HepG2 (cell line): Measurements from ENCODE around the gene TMEM44. TPM values are rescaled to one million over a fixed set of nuclear protein-coding genes. Genes with fewer than 3 reads are reported as not detected.

Experiments used
- ATAC-seq: fragments of 200-7000 bp; cut with Tn5 transposase; 3 replicates; pipeline ENCODE4 v1.9.1; 2020; ENCODE audit warnings: mild to moderate bottlenecking, moderate library complexity
- BruUV-seq: library from RNA; stranded (reverse); fragments of 400-500 nt; replicated peaks from 2 replicates; lab custom pipeline; 2021; lab: Mats Ljungman, UMichigan
- CTCF ChIA-PET: fragments of 300-600 bp; formaldehyde crosslinking; extraction: SDS; loops from one replicate; lab custom pipeline; 2021; ENCODE audit warnings: low total read pairs, inconsistent platforms, low intra/inter-chr PET ratio; lab: Yijun Ruan, JAX
- POLR2A ChIA-PET: fragments of 350-600 bp; sonication (Branson Sonifier 250); formaldehyde crosslinking; loops from one replicate; lab custom pipeline; 2020; ENCODE audit warnings: antibody characterized with exemption, inconsistent platforms; lab: Yijun Ruan, JAX
- DNase-seq: peaks from one replicate; pipeline ENCODE4 v3.0.0-alpha.2; 2015; ENCODE audit warnings: low spot score
- FAIRE-seq: peaks from 3 replicates; lab custom pipeline; 2011; peaks lifted over from hg19 to GRCh38; lab: Jason Lieb, UNC
- H2AFZ ChIP-seq: one replicate; pipeline ENCODE4 v1.6.1; 2011; ENCODE audit warnings: low read length, inconsistent platforms
- H3K27ac ChIP-seq: fragments of 300-600 bp; 3 replicates; pipeline ENCODE4 v1.8.0; 2011; ENCODE audit warnings: mixed run types, mild to moderate bottlenecking, mixed read lengths, low read length, inconsistent platforms; ENCODE audit not compliant: insufficient read depth; ENCODE audit errors: extremely low read length
- H3K27me3 ChIP-seq, 2 experiments: fragments of 200-600 bp in 1 of 2; 2 replicates in 1 of 2; 3 replicates in 1 of 2; pipeline versions ENCODE4 v1.6.0 to v1.8.0; 2011; ENCODE audit warnings: low read length in 2 of 2, mild to moderate bottlenecking in 2 of 2, moderate library complexity in 2 of 2, inconsistent platforms in 1 of 2; ENCODE audit not compliant: insufficient read depth in 2 of 2, control insufficient read depth in 1 of 2
- H3K36me3 ChIP-seq, 2 experiments: fragments of 200-600 bp in 1 of 2; replicated peaks in 1 of 2; 2 replicates in 1 of 2; 3 replicates in 1 of 2; pipeline versions ENCODE4 v1.5.1 to v1.8.0; 2011; ENCODE audit warnings: low read length in 2 of 2, inconsistent platforms in 1 of 2; ENCODE audit not compliant: insufficient read depth in 2 of 2, control insufficient read depth in 1 of 2
- H3K4me1 ChIP-seq: 2 replicates; pipeline ENCODE4 v1.5.1; 2012; ENCODE audit warnings: low read length, inconsistent platforms; ENCODE audit not compliant: insufficient read depth
- H3K4me2 ChIP-seq: 2 replicates; pipeline ENCODE4 v1.6.0; 2011; ENCODE audit warnings: low read depth, low read length, inconsistent platforms
- H3K4me3 ChIP-seq, 3 experiments: fragments of 200-600 bp in 1 of 3; sonication (generic), shearing (Covaris generic) in 1 of 3; replicated peaks in 1 of 3; 2 replicates each; pipeline ENCODE4 v1.5.1; 2011 to 2016; ENCODE audit warnings: low read length in 3 of 3, inconsistent platforms in 2 of 3, low read depth in 2 of 3, mild to moderate bottlenecking in 2 of 3, control low read depth in 1 of 3, mixed read lengths in 1 of 3; ENCODE audit not compliant: insufficient read depth in 1 of 3
- H3K79me2 ChIP-seq: one replicate; pipeline ENCODE4 v1.6.1; 2011; ENCODE audit warnings: low read length, inconsistent platforms; ENCODE audit not compliant: insufficient read depth
- H3K9ac ChIP-seq: 2 replicates; pipeline ENCODE4 v1.6.0; 2011; ENCODE audit warnings: mild to moderate bottlenecking, low read depth, low read length, inconsistent platforms; ENCODE audit not compliant: insufficient read depth
- H3K9me3 ChIP-seq: 2 replicates; pipeline ENCODE4 v1.5.1; 2012; ENCODE audit warnings: mild to moderate bottlenecking, low read length
- H4K20me1 ChIP-seq: 2 replicates; pipeline ENCODE4 v1.6.0; 2011; ENCODE audit warnings: inconsistent platforms, mild to moderate bottlenecking, low read length, moderate library complexity; ENCODE audit not compliant: insufficient read depth
- ARID2 ChIP-seq: sonication (generic); formaldehyde crosslinking; IDR thresholded peaks from 2 replicates; pipeline ENCODE4 v1.8.1; 2022; ENCODE audit warnings: mild to moderate bottlenecking, missing genetic modification reagents, borderline replicate concordance
- NFYC ChIP-seq: IDR thresholded peaks from 2 replicates; pipeline ENCODE4 v1.6.1; 2016; ENCODE audit warnings: missing genetic modification reagents, missing compliant biosample characterization
- RFX5 ChIP-seq: IDR thresholded peaks from 2 replicates; pipeline ENCODE4 v1.6.1; 2011; ENCODE audit warnings: low read depth, low read length, improper control_type of control experiment
- SKI ChIP-seq: fragments of 450-650 bp; IDR thresholded peaks from one replicate; pipeline ENCODE4 v1.6.1; 2018; ENCODE audit warnings: mild to moderate bottlenecking; ENCODE audit not compliant: partially characterized antibody
- TCF7 ChIP-seq: sonication (generic); IDR thresholded peaks from 2 replicates; pipeline ENCODE4 v1.6.1; 2016; ENCODE audit warnings: antibody characterized with exemption, low read depth
- YEATS2 ChIP-seq: sonication (generic); formaldehyde crosslinking; IDR thresholded peaks from 2 replicates; pipeline ENCODE4 v1.4.0; 2020; ENCODE audit warnings: missing genetic modification reagents, borderline replicate concordance
- ZFAT ChIP-seq: sonication (generic); formaldehyde crosslinking; conservative IDR thresholded peaks from 2 replicates; pipeline ENCODE4 v1.8.1; 2023; ENCODE audit warnings: missing genetic modification reagents, inconsistent platforms
- ZIK1 ChIP-seq: sonication (generic); formaldehyde crosslinking; IDR thresholded peaks from 2 replicates; pipeline ENCODE4 v1.5.0; 2020; ENCODE audit warnings: mild to moderate bottlenecking, low read depth, missing genetic modification reagents, borderline replicate concordance
- ZNF230 ChIP-seq: sonication (generic); formaldehyde crosslinking; IDR thresholded peaks from 2 replicates; pipeline ENCODE4 v1.4.0; 2020; ENCODE audit warnings: mild to moderate bottlenecking, missing genetic modification reagents
- ZNF430 ChIP-seq: sonication (generic); formaldehyde crosslinking; IDR thresholded peaks from 2 replicates; pipeline ENCODE4 v1.9.0; 2021; ENCODE audit warnings: mild to moderate bottlenecking, missing genetic modification reagents
- ZNF564 ChIP-seq: sonication (generic); formaldehyde crosslinking; IDR thresholded peaks from 2 replicates; pipeline ENCODE4 v1.8.1; 2023; ENCODE audit warnings: mild to moderate bottlenecking, missing genetic modification reagents
- ZNF570 ChIP-seq: sonication (generic); formaldehyde crosslinking; IDR thresholded peaks from 2 replicates; pipeline ENCODE4 v1.4.0; 2020; ENCODE audit warnings: mild to moderate bottlenecking, missing genetic modification reagents, borderline replicate concordance
- ZNF605 ChIP-seq: sonication (generic); formaldehyde crosslinking; IDR thresholded peaks from 2 replicates; pipeline ENCODE4 v1.8.0; 2022; ENCODE audit warnings: mild to moderate bottlenecking, missing genetic modification reagents
- ZNF749 ChIP-seq: sonication (generic); formaldehyde crosslinking; IDR thresholded peaks from 2 replicates; pipeline ENCODE4 v1.8.0; 2022; ENCODE audit warnings: mild to moderate bottlenecking, missing genetic modification reagents, moderate library complexity, borderline replicate concordance
- ZNF879 ChIP-seq: sonication (generic); formaldehyde crosslinking; IDR thresholded peaks from 2 replicates; pipeline ENCODE4 v1.8.1; 2023; ENCODE audit warnings: missing genetic modification reagents
- WGBS: methylation state at CpG from one replicate; pipeline ENCODE4 v1.1.6; 2017; ENCODE audit warnings: low lambda C conversion rate; 5-methylcytosine and 5-hydroxymethylcytosine counted together
- in situ Hi-C: cut with HindIII; loops from 2 replicates; pipeline ENCODE4 v1.10.0; 2017; ENCODE audit warnings: low pct_unique_long_range_greater_than_20kb; ENCODE audit not compliant: extremely low pct_ligation_motif_present
- intact Hi-C: fragments of 100-400 bp; cut with micrococcal nuclease; formaldehyde crosslinking; loops from one replicate; pipeline ENCODE4 v1.10.0; 2022; ENCODE audit not compliant: unreplicated experiment
- polyA plus RNA-seq, 8 experiments: library from polyadenylated mRNA; depleted of rRNA in 3 of 8; stranded (reverse) in 7 of 8; unstranded in 1 of 8; fragments of >200 nt; fragmentation: Illumina TruSeq in 4 of 8; extraction: Trizol in 4 of 8; gene quantifications; 2 replicates each; pipeline versions ENCODE4 v1.2.1 to v1.2.3, GENCODE V29; 2011 to 2016; ENCODE audit warnings: low read depth in 4 of 8, missing spikeins in 1 of 8, mixed read lengths in 1 of 8; ENCODE audit not compliant: insufficient read depth in 1 of 8
- total RNA-seq, 5 experiments: library from RNA; depleted of rRNA; stranded (reverse); fragments of >200 nt; fragmentation: Illumina TruSeq; extraction: Trizol; gene quantifications; 2 replicates each; pipeline ENCODE4 v1.2.3, GENCODE V29; 2016; ENCODE audit warnings: low read depth in 1 of 5
- TF ChIP-seq, protein P1 (sequence below), 2 experiments: sonication (generic) in 1 of 2; formaldehyde crosslinking in 1 of 2; IDR thresholded peaks; 2 replicates each; pipeline versions ENCODE4 v1.4.0 to v1.6.1; 2018 to 2020; ENCODE audit warnings: missing genetic modification reagents in 2 of 2, borderline replicate concordance in 1 of 2, low read depth in 1 of 2, mild to moderate bottlenecking in 1 of 2, missing biosample characterization in 1 of 2
- TF ChIP-seq, protein P2 (sequence below): sonication (generic); formaldehyde crosslinking; IDR thresholded peaks from 2 replicates; pipeline ENCODE4 v1.4.0; 2020; ENCODE audit warnings: missing genetic modification reagents
- TF ChIP-seq, protein P3 (sequence below): sonication (generic); formaldehyde crosslinking; IDR thresholded peaks from 2 replicates; pipeline ENCODE4 v1.5.1; 2020; ENCODE audit warnings: mild to moderate bottlenecking, missing genetic modification reagents, borderline replicate concordance

The TMEM44 gene
- total and polyA plus RNA-seq, 2 of the 13 experiments (the other 11 are each of a cell fraction or from before 2014, with no cell fraction given) = 7.3 to 13.8 TPM

DNA sequence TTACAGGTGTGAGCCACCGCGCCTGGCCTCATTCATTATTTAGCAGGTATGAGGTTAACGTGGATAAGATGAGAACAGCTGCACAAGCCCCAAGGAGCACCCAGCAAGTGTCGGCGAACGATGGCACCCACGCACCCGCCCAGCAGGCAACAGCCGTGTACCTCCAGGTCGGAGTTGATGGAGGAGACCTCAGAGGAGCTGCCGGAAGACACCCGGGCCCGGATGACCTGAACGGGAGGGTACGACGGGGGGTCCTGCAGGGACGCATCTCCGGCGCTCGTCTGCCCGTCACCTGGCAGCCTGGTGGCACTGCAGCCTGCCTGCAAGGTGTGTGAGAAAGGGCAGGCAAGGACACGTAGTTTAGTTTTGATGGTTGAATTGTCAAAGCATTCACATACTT lies 29.1 kb downstream of the TMEM44 start:
- POLR2A ChIA-PET = no interaction called here
- Histone ChIP-seq H3K9ac (no peak overlapping the region), H2AFZ (no peak overlapping the region), H3K4me3 (no peak overlapping the region), H3K4me2 (no peak overlapping the region), H3K27me3 (no peaks in the 10 kb centered on the region), H3K4me1 (no peaks in the 10 kb centered on the region), H3K79me2 (no peaks in the 10 kb centered on the region), H3K9me3 (no peaks in the 10 kb centered on the region), H4K20me1 (no peaks in the 10 kb centered on the region), H3K27ac (no peak overlapping the region), H3K36me3 (peaks cover 0 to 3% of the 10 kb centered on the region in 2 experiments; a peak in 1 of 5 replicates)
- FAIRE-seq (no peak), DNase-seq (no peak), ATAC-seq (no peak)
- WGBS = 95% methylated on average over 20 of the region's 22 CpGs
- CTCF ChIA-PET = interaction anchor here (0.6 kb wide), 1 partner anchor 29 kb away, joined by 4 read pairs; the partner anchor contains the start of gene TMEM44
- TF ChIP-seq ARID2 (CRISPR knock-in tag) (no peak), YEATS2 (CRISPR knock-in tag) (no peak), TCF7 (no peak), ZIK1 (no peak), ZNF564 (no peak), ZNF749 (CRISPR knock-in tag) (no peak), ZNF879 (CRISPR knock-in tag) (no peak), ZNF230 (CRISPR knock-in tag) (no peak), ZNF570 (CRISPR knock-in tag) (no peak), ZNF430 (no peak), ZNF605 (CRISPR knock-in tag) (no peak), ZFAT (no peak), RFX5 (no peak), SKI (no peak), NFYC (CRISPR knock-in tag) (no peak)
- TF ChIP-seq, protein P1, sequence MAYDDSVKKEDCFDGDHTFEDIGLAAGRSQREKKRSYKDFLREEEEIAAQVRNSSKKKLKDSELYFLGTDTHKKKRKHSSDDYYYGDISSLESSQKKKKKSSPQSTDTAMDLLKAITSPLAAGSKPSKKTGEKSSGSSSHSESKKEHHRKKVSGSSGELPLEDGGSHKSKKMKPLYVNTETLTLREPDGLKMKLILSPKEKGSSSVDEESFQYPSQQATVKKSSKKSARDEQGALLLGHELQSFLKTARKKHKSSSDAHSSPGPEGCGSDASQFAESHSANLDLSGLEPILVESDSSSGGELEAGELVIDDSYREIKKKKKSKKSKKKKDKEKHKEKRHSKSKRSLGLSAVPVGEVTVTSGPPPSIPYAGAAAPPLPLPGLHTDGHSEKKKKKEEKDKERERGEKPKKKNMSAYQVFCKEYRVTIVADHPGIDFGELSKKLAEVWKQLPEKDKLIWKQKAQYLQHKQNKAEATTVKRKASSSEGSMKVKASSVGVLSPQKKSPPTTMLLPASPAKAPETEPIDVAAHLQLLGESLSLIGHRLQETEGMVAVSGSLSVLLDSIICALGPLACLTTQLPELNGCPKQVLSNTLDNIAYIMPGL (CRISPR knock-in tag; IDR thresholded peaks at IDR 0.05; ENCODE audit: borderline replicate concordance in 1 of 2, low read depth in 1 of 2) = no peak
- TF ChIP-seq, protein P2, sequence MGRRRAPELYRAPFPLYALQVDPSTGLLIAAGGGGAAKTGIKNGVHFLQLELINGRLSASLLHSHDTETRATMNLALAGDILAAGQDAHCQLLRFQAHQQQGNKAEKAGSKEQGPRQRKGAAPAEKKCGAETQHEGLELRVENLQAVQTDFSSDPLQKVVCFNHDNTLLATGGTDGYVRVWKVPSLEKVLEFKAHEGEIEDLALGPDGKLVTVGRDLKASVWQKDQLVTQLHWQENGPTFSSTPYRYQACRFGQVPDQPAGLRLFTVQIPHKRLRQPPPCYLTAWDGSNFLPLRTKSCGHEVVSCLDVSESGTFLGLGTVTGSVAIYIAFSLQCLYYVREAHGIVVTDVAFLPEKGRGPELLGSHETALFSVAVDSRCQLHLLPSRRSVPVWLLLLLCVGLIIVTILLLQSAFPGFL (CRISPR knock-in tag) = no peak
- TF ChIP-seq, protein P3, sequence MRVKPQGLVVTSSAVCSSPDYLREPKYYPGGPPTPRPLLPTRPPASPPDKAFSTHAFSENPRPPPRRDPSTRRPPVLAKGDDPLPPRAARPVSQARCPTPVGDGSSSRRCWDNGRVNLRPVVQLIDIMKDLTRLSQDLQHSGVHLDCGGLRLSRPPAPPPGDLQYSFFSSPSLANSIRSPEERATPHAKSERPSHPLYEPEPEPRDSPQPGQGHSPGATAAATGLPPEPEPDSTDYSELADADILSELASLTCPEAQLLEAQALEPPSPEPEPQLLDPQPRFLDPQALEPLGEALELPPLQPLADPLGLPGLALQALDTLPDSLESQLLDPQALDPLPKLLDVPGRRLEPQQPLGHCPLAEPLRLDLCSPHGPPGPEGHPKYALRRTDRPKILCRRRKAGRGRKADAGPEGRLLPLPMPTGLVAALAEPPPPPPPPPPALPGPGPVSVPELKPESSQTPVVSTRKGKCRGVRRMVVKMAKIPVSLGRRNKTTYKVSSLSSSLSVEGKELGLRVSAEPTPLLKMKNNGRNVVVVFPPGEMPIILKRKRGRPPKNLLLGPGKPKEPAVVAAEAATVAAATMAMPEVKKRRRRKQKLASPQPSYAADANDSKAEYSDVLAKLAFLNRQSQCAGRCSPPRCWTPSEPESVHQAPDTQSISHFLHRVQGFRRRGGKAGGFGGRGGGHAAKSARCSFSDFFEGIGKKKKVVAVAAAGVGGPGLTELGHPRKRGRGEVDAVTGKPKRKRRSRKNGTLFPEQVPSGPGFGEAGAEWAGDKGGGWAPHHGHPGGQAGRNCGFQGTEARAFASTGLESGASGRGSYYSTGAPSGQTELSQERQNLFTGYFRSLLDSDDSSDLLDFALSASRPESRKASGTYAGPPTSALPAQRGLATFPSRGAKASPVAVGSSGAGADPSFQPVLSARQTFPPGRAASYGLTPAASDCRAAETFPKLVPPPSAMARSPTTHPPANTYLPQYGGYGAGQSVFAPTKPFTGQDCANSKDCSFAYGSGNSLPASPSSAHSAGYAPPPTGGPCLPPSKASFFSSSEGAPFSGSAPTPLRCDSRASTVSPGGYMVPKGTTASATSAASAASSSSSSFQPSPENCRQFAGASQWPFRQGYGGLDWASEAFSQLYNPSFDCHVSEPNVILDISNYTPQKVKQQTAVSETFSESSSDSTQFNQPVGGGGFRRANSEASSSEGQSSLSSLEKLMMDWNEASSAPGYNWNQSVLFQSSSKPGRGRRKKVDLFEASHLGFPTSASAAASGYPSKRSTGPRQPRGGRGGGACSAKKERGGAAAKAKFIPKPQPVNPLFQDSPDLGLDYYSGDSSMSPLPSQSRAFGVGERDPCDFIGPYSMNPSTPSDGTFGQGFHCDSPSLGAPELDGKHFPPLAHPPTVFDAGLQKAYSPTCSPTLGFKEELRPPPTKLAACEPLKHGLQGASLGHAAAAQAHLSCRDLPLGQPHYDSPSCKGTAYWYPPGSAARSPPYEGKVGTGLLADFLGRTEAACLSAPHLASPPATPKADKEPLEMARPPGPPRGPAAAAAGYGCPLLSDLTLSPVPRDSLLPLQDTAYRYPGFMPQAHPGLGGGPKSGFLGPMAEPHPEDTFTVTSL (CRISPR knock-in tag) = no peak
- BruUV-seq = no TSS peak
- intact Hi-C loops (no loop called here), in situ Hi-C loops (no loop called here)
